CD4-positive, alpha-beta T cell treated with Interleukin-4 for 1 hour (primary cell): Measurements from ENCODE around the gene AGBL4.

ENCODE experiments used
- DNase-seq, 2 donors: peaks; one replicate each; pipeline ENCODE4 v3.0.0-alpha.2; 2020 to 2022

Gene AGBL4

GRCh38 chr1:48875552-48876329 is 1148.0 kb downstream of the AGBL4 start:
- no peak for DNase-seq

- DNase-seq = no peak
Measured at GRCh38 chr1:48873944-48874343, 1149.8 kb downstream of the AGBL4 start.

DNA sequence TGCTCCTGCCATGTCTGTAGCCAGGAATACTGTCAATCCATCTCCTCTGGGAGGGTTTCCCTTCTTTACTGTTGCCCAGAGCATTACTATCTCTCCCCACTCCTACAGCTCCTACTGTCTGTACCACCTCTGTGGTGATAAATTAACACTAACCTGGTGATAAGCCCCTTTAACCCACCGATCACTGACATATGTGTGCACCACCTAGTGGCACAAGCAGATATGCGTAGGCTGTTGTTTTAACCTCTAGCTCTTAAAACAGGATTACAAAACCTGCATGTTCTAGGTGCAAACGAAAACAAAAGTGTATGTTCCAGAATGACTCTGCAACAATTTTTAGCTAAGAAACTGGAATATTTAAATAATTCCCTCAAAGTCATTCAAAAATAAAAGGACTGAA is 1153.2 kb downstream of the AGBL4 start:
- DNase-seq = no peak

- DNase-seq = no peak
Measured at GRCh38 chr1:48869116-48869893, 1154.4 kb downstream of the AGBL4 start.

DNA sequence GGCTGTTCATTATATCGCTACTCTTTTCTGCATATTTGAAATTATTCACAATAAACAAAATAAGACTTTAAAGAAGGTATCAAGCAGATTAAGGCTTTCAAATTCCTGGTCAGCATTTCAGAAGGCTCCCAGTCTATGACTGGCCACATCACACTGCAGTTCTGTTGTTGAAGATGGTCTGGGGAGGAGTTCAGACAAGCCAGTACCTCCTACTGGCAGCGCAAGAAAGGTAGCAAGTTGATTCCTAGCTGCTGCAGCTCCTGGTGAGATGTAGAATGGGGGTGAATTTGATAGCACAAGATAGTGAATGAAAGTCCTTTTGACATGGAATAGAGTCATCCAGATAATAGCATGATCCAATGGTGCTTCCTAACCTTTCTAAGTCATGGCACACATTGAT is 1158.8 kb downstream of the AGBL4 start:
- no peak for DNase-seq

- DNase-seq = no peak
Measured at GRCh38 chr1:48859456-48859855, 1164.3 kb downstream of the AGBL4 start.

DNA sequence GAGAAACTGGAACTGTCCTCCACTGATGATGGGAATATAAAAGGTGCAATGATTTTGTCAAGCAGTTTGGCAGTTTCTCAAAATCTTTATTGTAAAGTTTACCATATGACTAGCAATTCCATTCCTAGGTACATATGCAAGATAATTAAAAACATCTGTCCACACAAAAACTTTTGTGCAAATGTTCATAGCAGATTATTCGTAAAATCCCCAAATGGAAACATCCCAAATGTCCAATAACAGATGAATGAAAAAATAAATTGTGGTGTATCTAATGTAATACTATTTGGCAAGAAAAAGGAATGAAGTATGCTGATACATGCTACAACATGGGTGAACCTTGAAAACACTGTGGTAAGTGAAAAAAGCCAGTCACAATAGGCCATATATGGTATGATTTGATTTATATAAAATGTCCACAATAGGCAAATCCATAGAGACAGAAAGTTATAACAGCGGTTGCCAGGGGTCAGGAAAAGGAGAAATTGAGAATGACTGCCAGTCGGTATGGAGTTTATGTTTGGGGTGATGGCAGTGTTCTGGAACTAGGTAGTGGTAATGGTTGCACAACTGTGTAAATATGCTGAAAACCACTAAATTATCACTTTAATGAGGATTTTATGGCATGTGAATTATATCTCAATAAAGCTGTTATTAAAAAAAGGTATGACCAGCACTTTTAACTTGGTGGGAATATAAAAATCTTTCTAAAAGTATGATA is 1165.4 kb downstream of the AGBL4 start:
- DNase-seq = no peak

- DNase-seq = no peak
Measured at GRCh38 chr1:48853006-48853405, 1170.7 kb downstream of the AGBL4 start.

DNA sequence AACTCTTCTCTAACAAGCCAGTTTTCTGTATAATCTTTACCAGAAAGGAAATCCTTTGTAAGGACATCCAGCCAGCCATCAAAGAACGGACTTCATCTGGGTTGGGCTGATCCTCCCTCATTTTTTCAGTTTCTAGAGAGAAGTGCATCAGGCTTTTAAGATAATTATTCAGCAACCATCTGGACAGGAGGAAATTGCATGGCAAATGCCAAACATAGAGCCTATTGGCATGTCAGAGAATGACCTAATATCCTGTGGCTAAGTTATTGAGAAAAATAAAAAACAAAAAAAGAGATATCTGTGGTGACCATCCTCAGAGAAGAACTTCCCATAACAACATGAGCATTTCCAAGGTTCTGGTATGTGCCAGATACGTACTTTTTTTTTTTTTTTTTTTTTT is 1172.1 kb downstream of the AGBL4 start:
- DNase-seq = no peak

- DNase-seq = no peak
Measured at GRCh38 chr1:48848035-48848434, 1175.7 kb downstream of the AGBL4 start.

- no peak for DNase-seq
Measured at GRCh38 chr1:48846441-48846840, 1177.3 kb downstream of the AGBL4 start.

DNA sequence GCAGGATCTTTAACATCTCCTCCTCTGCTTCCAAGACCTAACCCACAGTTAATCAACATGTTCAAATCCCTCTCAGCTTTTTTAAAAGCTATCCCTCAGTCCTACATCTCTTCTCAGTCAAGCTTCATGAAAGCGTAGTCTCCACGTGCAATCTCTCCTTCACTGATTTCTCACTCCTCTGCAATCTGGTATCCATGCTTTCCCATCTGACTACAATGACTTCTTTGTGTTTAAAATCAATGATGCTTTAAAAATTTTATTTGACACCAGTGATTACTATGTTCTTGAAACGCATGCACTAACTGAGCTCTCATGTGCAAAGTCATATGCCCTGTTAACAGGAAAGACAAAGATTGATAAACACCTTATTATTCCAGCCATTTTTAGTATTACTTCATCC is 1179.6 kb downstream of the AGBL4 start:
- DNase-seq = no peak

- no peak for DNase-seq
Measured at GRCh38 chr1:48841966-48842365, 1181.8 kb downstream of the AGBL4 start.

DNA sequence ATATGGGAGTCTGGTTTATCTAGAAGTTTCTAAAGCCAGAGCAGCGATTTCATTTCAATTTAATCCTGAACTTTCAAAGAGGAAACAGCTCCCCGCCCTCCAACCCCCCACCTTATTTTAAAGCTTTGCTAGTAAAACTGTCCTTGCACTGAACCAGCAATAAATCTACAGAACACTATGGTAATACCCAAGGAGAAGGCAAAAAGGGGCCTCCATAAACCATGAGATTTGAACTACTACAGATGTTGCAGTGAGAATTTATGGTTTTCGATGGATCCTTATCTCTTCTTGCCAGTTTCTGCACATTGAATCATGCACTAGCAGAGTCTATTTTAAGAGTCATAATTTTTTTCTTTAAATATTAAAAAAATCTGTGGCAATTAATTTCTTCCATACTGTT is 1182.3 kb downstream of the AGBL4 start:
- no peak for DNase-seq

GRCh38 chr1:48831120-48831978 is 1192.4 kb downstream of the AGBL4 start:
- DNase-seq = no peak

DNA sequence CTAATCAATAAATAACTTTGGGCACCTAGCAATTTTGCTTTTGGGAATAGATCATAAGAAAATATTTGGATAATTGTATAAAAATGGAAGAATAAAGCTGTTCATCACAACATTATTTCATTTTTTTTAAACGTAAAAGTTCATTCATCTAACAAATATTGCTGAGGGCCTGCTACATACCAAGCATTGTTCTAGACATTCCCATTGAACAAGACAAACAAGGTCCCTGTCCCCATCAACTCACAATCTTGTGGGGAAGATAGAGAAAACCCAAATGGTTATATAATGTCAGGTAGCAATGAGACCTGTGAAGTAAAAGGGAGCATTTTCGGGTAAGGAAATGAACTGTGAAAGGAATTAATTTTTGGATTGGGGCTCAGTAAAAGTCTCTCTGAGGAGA is 1193.0 kb downstream of the AGBL4 start:
- no peak for DNase-seq

DNA sequence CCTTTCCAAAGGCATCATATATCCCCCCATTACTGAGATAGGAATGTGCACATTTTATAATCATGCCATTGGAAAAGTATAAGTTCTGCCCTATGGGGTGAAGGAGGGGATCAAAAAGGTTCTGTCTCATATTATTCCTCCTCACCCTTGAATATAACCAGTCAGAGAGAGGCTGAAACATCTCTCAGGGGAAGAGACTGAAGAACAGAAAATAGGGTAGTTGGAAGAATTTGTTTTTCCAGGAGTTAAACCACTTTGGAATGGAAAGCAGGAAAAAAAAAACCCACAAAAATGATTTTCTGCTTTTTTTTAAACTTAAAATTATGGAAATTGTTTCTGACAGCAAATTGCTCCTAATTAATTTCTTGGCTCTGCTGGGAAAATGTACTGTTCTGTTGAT is 1194.3 kb downstream of the AGBL4 start:
- no peak for DNase-seq

- DNase-seq = no peak
Measured at GRCh38 chr1:48823168-48823567, 1200.6 kb downstream of the AGBL4 start.

- no peak for DNase-seq
Measured at GRCh38 chr1:48820491-48820890, 1203.3 kb downstream of the AGBL4 start.

DNA sequence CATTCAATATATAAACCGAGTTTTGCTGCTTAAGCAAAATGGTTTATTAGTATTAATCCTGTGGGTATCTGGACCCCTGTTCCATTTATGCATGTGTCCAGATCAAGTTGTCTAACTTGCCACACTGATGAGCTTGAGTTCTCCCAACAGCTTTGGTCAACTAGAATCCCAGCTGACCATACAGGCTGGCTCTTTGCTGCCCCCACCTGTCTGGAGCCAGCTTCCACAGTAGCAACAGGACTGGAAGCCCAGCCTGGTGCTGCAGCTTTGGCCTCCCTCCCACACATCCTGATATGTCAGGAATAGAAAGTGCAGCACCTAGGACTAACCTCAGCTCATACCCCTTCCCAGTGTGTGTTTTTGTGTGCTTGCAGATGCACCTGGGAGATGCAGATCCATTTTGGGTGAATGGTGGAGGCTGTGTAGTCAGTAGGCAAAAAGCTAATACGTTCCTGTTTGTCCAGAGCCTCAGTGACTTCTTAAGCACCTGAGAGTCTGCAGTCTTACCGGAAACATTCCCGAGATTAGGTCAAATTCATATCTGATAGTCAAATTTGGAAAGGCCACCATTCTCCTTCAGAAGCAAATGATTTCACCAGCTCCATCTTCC is 1206.1 kb downstream of the AGBL4 start:
- DNase-seq = peak; percentile 1 to 46

- no peak for DNase-seq
Measured at GRCh38 chr1:48810740-48811139, 1213.0 kb downstream of the AGBL4 start.

DNA sequence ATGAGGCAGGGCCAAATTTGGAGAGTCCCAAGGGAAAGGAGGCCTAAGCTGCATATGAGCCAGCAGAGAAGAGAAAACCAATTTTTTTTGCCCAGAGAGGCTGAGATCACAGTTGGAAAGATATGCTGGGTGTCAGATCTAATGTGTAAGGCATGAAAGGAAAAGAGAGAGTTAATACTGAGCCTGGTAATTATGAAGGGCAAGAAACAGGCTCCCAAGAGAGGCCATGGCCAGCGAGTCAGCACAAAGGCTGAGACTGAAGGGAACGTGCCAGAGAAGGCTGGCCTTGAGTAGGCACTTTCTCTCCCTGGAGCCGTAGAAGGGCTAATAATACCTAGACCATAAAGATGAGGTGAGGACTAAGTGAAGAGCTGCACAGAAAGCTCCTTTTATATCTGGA is 1215.3 kb downstream of the AGBL4 start:
- no peak for DNase-seq
